Measurements from ENCODE around the gene SAV1. TPM values are rescaled to one million over a fixed set of nuclear protein-coding genes. Genes with fewer than 3 reads are reported as not detected.

SAV1 gene
- total RNA-seq, 1 experiment from 2014 or later = 66.2 TPM

- Histone ChIP-seq H3K4me1 (ENCODE audit: insufficient read depth, low read length) (no peaks in the 10 kb centered on the region), H2AFZ (ENCODE audit: low read length) (no peak overlapping the region), H3K9me3 (ENCODE audit: low read length) (no peaks in the 10 kb centered on the region), H3K79me2 (ENCODE audit: low read length) (no peaks in the 10 kb centered on the region), H4K20me1 (ENCODE audit: low read length) (no peaks in the 10 kb centered on the region), H3K9ac (ENCODE audit: low read length) (no peak overlapping the region), H3K36me3 (ENCODE audit: low read depth, low read length) (no peaks in the 10 kb centered on the region), H3K27me3 (ENCODE audit: low read length) (no peaks in the 10 kb centered on the region), H3K27ac (ENCODE audit: low read length) (no peak overlapping the region), H3K9me2 (replicated peaks; ENCODE audit: low read length) (no peaks in the 10 kb centered on the region), H3F3A (ENCODE audit: low read length, unreplicated experiment) (no peaks in the 10 kb centered on the region), H3K4me2 (ENCODE audit: low read length) (no peak overlapping the region), H3K4me3 (ENCODE audit: low read length) (no peak overlapping the region)
- ATAC-seq = no peak
- BruUV-seq (replicated peaks) = no TSS peak
- POLR2A ChIA-PET (ENCODE audit: unreplicated experiment) = no interaction called here
- DNase-seq = no peak
- intact Hi-C loops (cut with micrococcal nuclease) = no loop called here
- CTCF ChIA-PET = interaction anchor here (0.6 kb wide), 2 partner anchors 11 to 252 kb away, joined by 4 to 21 read pairs; no protein-coding TSS in a partner anchor
- TF ChIP-seq EZH2 (IDR thresholded peaks at IDR 0.05; ENCODE audit: low read length, unreplicated experiment) = no peak
- no peak for TF ChIP-seq CTCF (conservative IDR thresholded peaks at IDR 0.05; ENCODE audit: low read depth, low read length)
Measured at GRCh38 chr14:50607761-50608160, 60.3 kb downstream of the SAV1 start.

- H3K79me2 ChIP-seq (ENCODE audit: low read length) = no peaks in the 10 kb centered on the region
- ChIA-PET POLR2A (ENCODE audit: unreplicated experiment) (interaction anchor here (0.7 kb wide), 1 partner anchor 123 kb away, joined by 4 read pairs; no protein-coding TSS in a partner anchor), CTCF (interaction anchor here (0.6 kb wide), 1 partner anchor 12 kb away, joined by 4 read pairs; no protein-coding TSS in a partner anchor)
- H4K20me1 ChIP-seq (ENCODE audit: low read length) = no peaks in the 10 kb centered on the region
- DNase-seq (no peak), ATAC-seq (no peak)
- intact Hi-C loops (cut with micrococcal nuclease) = no loop called here
- H3K4me2 ChIP-seq (ENCODE audit: low read length) = no peak overlapping the region
- no peak overlapping the region for H3K27ac ChIP-seq (ENCODE audit: low read length)
- no peak overlapping the region for H3K4me3 ChIP-seq (ENCODE audit: low read length)
- BruUV-seq (replicated peaks) = no TSS peak
- H3K4me1 ChIP-seq (ENCODE audit: insufficient read depth, low read length) = no peaks in the 10 kb centered on the region
- no peaks in the 10 kb centered on the region for H3K27me3 ChIP-seq (ENCODE audit: low read length)
- H3K9ac ChIP-seq (ENCODE audit: low read length) = no peak overlapping the region
- H3K9me2 ChIP-seq (replicated peaks; ENCODE audit: low read length) = no peaks in the 10 kb centered on the region
- no peaks in the 10 kb centered on the region for H3K9me3 ChIP-seq (ENCODE audit: low read length)
- H3F3A ChIP-seq (ENCODE audit: low read length, unreplicated experiment) = no peaks in the 10 kb centered on the region
- TF ChIP-seq EZH2 (IDR thresholded peaks at IDR 0.05; ENCODE audit: low read length, unreplicated experiment) (no peak), EZH2phosphoT487 (IDR thresholded peaks at IDR 0.05; ENCODE audit: borderline replicate concordance, low read length) (no peak), CTCF (conservative IDR thresholded peaks at IDR 0.05; ENCODE audit: low read depth, low read length) (no peak)
- no peak overlapping the region for H2AFZ ChIP-seq (ENCODE audit: low read length)
- H3K36me3 ChIP-seq (ENCODE audit: low read depth, low read length) = no peaks in the 10 kb centered on the region
Measured at GRCh38 chr14:50607181-50607580, 60.9 kb downstream of the SAV1 start.

- POLR2A ChIA-PET (ENCODE audit: unreplicated experiment) = interaction anchor here (0.7 kb wide), 1 partner anchor 122 kb away, joined by 4 read pairs; no protein-coding TSS in a partner anchor
- H2AFZ ChIP-seq (ENCODE audit: low read length) = no peak overlapping the region
- no peak for DNase-seq
Measured at GRCh38 chr14:50606468-50606867, 61.6 kb downstream of the SAV1 start.

More at GRCh38 chr14:50606468-50606867, 61.6 kb downstream of the SAV1 start:
- no peaks in the 10 kb centered on the region for H4K20me1 ChIP-seq (ENCODE audit: low read length)
- no peaks in the 10 kb centered on the region for H3K27me3 ChIP-seq (ENCODE audit: low read length)
- peaks cover 7% of the 10 kb centered on the region for H3K4me1 ChIP-seq (ENCODE audit: insufficient read depth, low read length)
- BruUV-seq (replicated peaks) = no TSS peak
- no peaks in the 10 kb centered on the region for H3K9me3 ChIP-seq (ENCODE audit: low read length)
- H3K9me2 ChIP-seq (replicated peaks; ENCODE audit: low read length) = no peaks in the 10 kb centered on the region
- no peaks in the 10 kb centered on the region for H3F3A ChIP-seq (ENCODE audit: low read length, unreplicated experiment)
- CTCF ChIA-PET = interaction anchor here (1.0 kb wide), 1 partner anchor 13 kb away, joined by 3 read pairs; no protein-coding TSS in a partner anchor
- H3K4me3 ChIP-seq (ENCODE audit: low read length) = no peak overlapping the region
- intact Hi-C loops (cut with micrococcal nuclease) = no loop called here
- H3K9ac ChIP-seq (ENCODE audit: low read length) = no peak overlapping the region
- no peak overlapping the region for H3K4me2 ChIP-seq (ENCODE audit: low read length)
- ATAC-seq = no peak
- no peak for TF ChIP-seq CTCF (conservative IDR thresholded peaks at IDR 0.05; ENCODE audit: low read depth, low read length)
- no peak for TF ChIP-seq EZH2phosphoT487 (IDR thresholded peaks at IDR 0.05; ENCODE audit: borderline replicate concordance, low read length)
- no peak for TF ChIP-seq EZH2 (IDR thresholded peaks at IDR 0.05; ENCODE audit: low read length, unreplicated experiment)
- H3K36me3 ChIP-seq (ENCODE audit: low read depth, low read length) = no peaks in the 10 kb centered on the region
- no peak overlapping the region for H3K27ac ChIP-seq (ENCODE audit: low read length)
- H3K79me2 ChIP-seq (ENCODE audit: low read length) = no peaks in the 10 kb centered on the region

Measured in PC-3 (cell line).